ENCODE data around the gene HNRNPUL1. TPM values are rescaled to one million over a fixed set of nuclear protein-coding genes. Genes with fewer than 3 reads are reported as not detected.

Gene HNRNPUL1
- total and polyA plus RNA-seq, 10 of the 15 experiments (the other 5 are each of a cell fraction or from before 2014, with no cell fraction given): 11.1 to 276 (median 117) TPM

- CTCF ChIA-PET: interaction anchor here (1.3 kb wide), 1 partner anchor 17 kb away, joined by 4 read pairs; no protein-coding TSS in a partner anchor
- H3K79me2 ChIP-seq (ENCODE audit: control insufficient read depth, insufficient read depth, low read length): no peaks in the 10 kb centered on the region
- intact Hi-C loops (cut with micrococcal nuclease; ENCODE audit: unreplicated experiment) (no loop called here), in situ Hi-C loops (cut with MboI) (no loop called here)
- H3K36me3 ChIP-seq (ENCODE audit: control insufficient read depth in 2 of 2, insufficient read depth in 2 of 2, low read length in 1 of 2): no peaks in the 10 kb centered on the region
- DNase-seq (ENCODE audit: low read depth, low spot score): no peak
- H3K27me3 ChIP-seq (replicated peaks in 1 of 2; ENCODE audit: control insufficient read depth in 2 of 2, insufficient read depth in 2 of 2, low read length in 1 of 2): peaks cover 0 to 7% of the 10 kb centered on the region in 2 experiments; a peak in 2 of 4 replicates
- FAIRE-seq: no peak
- POLR2A ChIA-PET: no interaction called here
- RAD21 ChIA-PET (ENCODE audit: unreplicated experiment): interaction anchor here (0.5 to 0.7 kb wide), 2 partner anchors 229 to 241 kb away, joined by 3 read pairs; no protein-coding TSS in a partner anchor
- H2AFZ ChIP-seq (ENCODE audit: control insufficient read depth, low read depth, low read length): no peak overlapping the region
- 37% methylated on average over 20 of the region's 20 CpGs for WGBS (ENCODE audit: insufficient coverage, insufficient replicate concordance, low lambda C conversion rate, missing lambda C conversion rate)
- TF ChIP-seq ZNF207 (IDR thresholded peaks at IDR 0.05; ENCODE audit: borderline replicate concordance): no peak
- no peak for TF ChIP-seq POLR2AphosphoS2 (IDR thresholded peaks at IDR 0.05; ENCODE audit: low read depth, low read length)
- TF ChIP-seq IRF4 (IDR thresholded peaks at IDR 0.05; ENCODE audit: low read depth, low read length): no peak
- no peak for TF ChIP-seq MTA3 (IDR thresholded peaks at IDR 0.05; ENCODE audit: borderline replicate concordance, low read length)
- TF ChIP-seq PML (IDR thresholded peaks at IDR 0.05; ENCODE audit: low read length): no peak
- TF ChIP-seq MAX (IDR thresholded peaks at IDR 0.05; ENCODE audit: low read depth, low read length): no peak
- TF ChIP-seq SP1 (IDR thresholded peaks at IDR 0.05; ENCODE audit: low read depth, low read length): no peak
- no peak for TF ChIP-seq ZBTB4 (CRISPR knock-in tag; IDR thresholded peaks at IDR 0.05)
- TF ChIP-seq SUZ12 (IDR thresholded peaks at IDR 0.05; ENCODE audit: unreplicated experiment): no peak
- TF ChIP-seq ESRRA (IDR thresholded peaks at IDR 0.05; ENCODE audit: low read length): no peak
- TF ChIP-seq GATAD2B (conservative IDR thresholded peaks at IDR 0.05; ENCODE audit: low read depth): no peak
- no peak for TF ChIP-seq CHD1 (IDR thresholded peaks at IDR 0.05; ENCODE audit: low read depth, low read length)
- TF ChIP-seq FOXK2 (IDR thresholded peaks at IDR 0.05): no peak
- TF ChIP-seq IKZF2 (IDR thresholded peaks at IDR 0.05): no peak
- no peak for TF ChIP-seq BHLHE40 (IDR thresholded peaks at IDR 0.05; ENCODE audit: borderline replicate concordance in 1 of 2, low read depth in 2 of 2, low read length in 1 of 2)
- H3K4me3 ChIP-seq: no peak overlapping the region
- no TSS peak for BruUV-seq (replicated peaks)
- H4K20me1 ChIP-seq (ENCODE audit: control insufficient read depth, insufficient read depth): no peaks in the 10 kb centered on the region
- no peaks in the 10 kb centered on the region for H3K4me1 ChIP-seq (ENCODE audit: control insufficient read depth, insufficient read depth, low read length)
- no peak overlapping the region for H3K27ac ChIP-seq (ENCODE audit: control insufficient read depth, insufficient read depth)
- no peak overlapping the region for H3K4me2 ChIP-seq (ENCODE audit: control insufficient read depth, insufficient read depth)
- H3K9me3 ChIP-seq (replicated peaks; ENCODE audit: control insufficient read depth, insufficient read depth, low read length): no peaks in the 10 kb centered on the region
- no peak overlapping the region for H3K9ac ChIP-seq (ENCODE audit: control insufficient read depth, insufficient read depth, low read length)
- SMC1A ChIA-PET (ENCODE audit: uncharacterized antibody, unreplicated experiment): no interaction called here
- ATAC-seq: no peak
Measured at GRCh38 chr19:41221514-41222205, 42.5 kb upstream of the HNRNPUL1 start.
